Immature natural killer cell (primary cell): Measurements from ENCODE around the gene POLRMT. TPM values are rescaled to one million over a fixed set of nuclear protein-coding genes. Genes with fewer than 3 reads are reported as not detected.
A peak's percentile ranks its signal among the peaks of the same experiment; 100 is the strongest.
"Not testable (repeated sequence)": the region's sequence is repeated elsewhere in the genome, so short reads cannot be mapped to it uniquely, and the experiment has no call there.

Experiments used
- DNase-seq, 3 donors: peaks; one replicate each; pipeline ENCODE4 v3.0.0; 2022; ENCODE audit warnings: mixed read lengths in 1 of 3
- H3K27ac Mint-ChIP-seq, 6 donors: one replicate each; pipeline ENCODE4 v1.8.0; 2020; ENCODE audit warnings: mixed read lengths in 6 of 6, mild to moderate bottlenecking in 5 of 6, inconsistent platforms in 4 of 6, moderate library complexity in 3 of 6
- H3K27me3 Mint-ChIP-seq, 3 donors: one replicate each; pipeline ENCODE4 v1.8.0; 2020 to 2021; ENCODE audit warnings: low read depth in 3 of 3, mild to moderate bottlenecking in 3 of 3, mixed read lengths in 3 of 3, moderate library complexity in 3 of 3, inconsistent platforms in 1 of 3
- H3K36me3 Mint-ChIP-seq, 3 donors: one replicate each; pipeline ENCODE4 v1.8.0; 2020; ENCODE audit warnings: mixed read lengths in 3 of 3, inconsistent platforms in 2 of 3, mild to moderate bottlenecking in 2 of 3
- H3K4me1 Mint-ChIP-seq, 2 donors: one replicate each; pipeline ENCODE4 v1.8.0; 2020; ENCODE audit warnings: inconsistent platforms in 2 of 2, mild to moderate bottlenecking in 2 of 2, mixed read lengths in 2 of 2, moderate library complexity in 1 of 2
- H3K4me3 Mint-ChIP-seq, 5 donors: one replicate each; pipeline ENCODE4 v1.8.0; 2020; ENCODE audit warnings: mild to moderate bottlenecking in 5 of 5, mixed read lengths in 5 of 5, inconsistent platforms in 3 of 5, moderate library complexity in 3 of 5
- H3K9me3 Mint-ChIP-seq, 6 donors: one replicate each; pipeline ENCODE4 v1.8.0; 2020; ENCODE audit warnings: mild to moderate bottlenecking in 6 of 6, mixed read lengths in 6 of 6, inconsistent platforms in 4 of 6, moderate library complexity in 3 of 6
- polyA plus RNA-seq, 3 donors: library from polyadenylated mRNA; unstranded; fragments of 300-500 nt; fragmentation: Illumina TruSeq; gene quantifications; one replicate each; pipeline ENCODE4 v1.2.3, GENCODE V29; 2021

Gene POLRMT
- polyA plus RNA-seq, 3 donors from 2014 or later = 26.6 to 38.1 (median 37.5) TPM

- Mint-ChIP-seq H3K27me3 (peaks cover 2 to 15% (median 13%) of the 10 kb centered on the region in 3 donors), H3K4me3 (no peak overlapping the region), H3K36me3 (no peaks in the 10 kb centered on the region), H3K9me3 (no peaks in the 10 kb centered on the region), H3K27ac (no peak overlapping the region), H3K4me1 (peaks cover 0 to 5% of the 10 kb centered on the region in 2 donors)
- DNase-seq = no peak
Observed at GRCh38 chr19:590750-591098, 42.6 kb downstream of the POLRMT start.

GRCh38 chr19:590396-590745 is 43.0 kb downstream of the POLRMT start:
- Mint-ChIP-seq H3K27ac (no peak overlapping the region), H3K9me3 (no peaks in the 10 kb centered on the region), H3K4me3 (peak overlapping the region in 2 of 5 donors; percentile 55 to 56), H3K27me3 (peaks cover 2 to 16% (median 13%) of the 10 kb centered on the region in 3 donors), H3K4me1 (peaks cover 0 to 5% of the 10 kb centered on the region in 2 donors), H3K36me3 (no peaks in the 10 kb centered on the region)
- no peak for DNase-seq

GRCh38 chr19:589693-590395 is 43.5 kb downstream of the POLRMT start, which contains the start of gene HCN2:
Gene HCN2, plus strand, starts transcription at chr19:589881. Its CDS starts 65 bp downstream, at chr19:589946.
- Mint-ChIP-seq H3K4me3 (peak within 1 kb of the TSS; percentile 41 to 61 (median 56)), H3K27ac (no peak within 1 kb of the TSS), H3K9me3 (no peaks in the 10 kb centered on the region), H3K27me3 (peaks cover 2 to 16% (median 13%) of the 10 kb centered on the region in 3 donors), H3K36me3 (no peaks in the 10 kb centered on the region), H3K4me1 (peaks cover 0 to 6% of the 10 kb centered on the region in 2 donors)
- no peak for DNase-seq

- H3K27me3 Mint-ChIP-seq = peaks cover 3 to 17% (median 13%) of the 10 kb centered on the region in 3 donors
- H3K4me1 Mint-ChIP-seq = peaks cover 0 to 6% of the 10 kb centered on the region in 2 donors
- no peak overlapping the region for H3K27ac Mint-ChIP-seq
- DNase-seq = no peak
- H3K4me3 Mint-ChIP-seq = peak overlapping the region; percentile 27 to 61 (median 54)
- H3K36me3 Mint-ChIP-seq = no peaks in the 10 kb centered on the region
- H3K9me3 Mint-ChIP-seq = no peaks in the 10 kb centered on the region
Observed at GRCh38 chr19:588741-589692, 44.3 kb downstream of the POLRMT start.

- H3K4me3 Mint-ChIP-seq = peak overlapping the region in 2 of 5 donors; percentile 6 to 56
Observed at GRCh38 chr19:588093-588740, 45.1 kb downstream of the POLRMT start.

GRCh38 chr19:585551-586110 is 47.7 kb downstream of the POLRMT start:
- no peak for DNase-seq
- Mint-ChIP-seq H3K9me3 (no peaks in the 10 kb centered on the region), H3K4me1 (peaks cover 0 to 7% of the 10 kb centered on the region in 2 donors), H3K27me3 (peaks cover 3 to 16% (median 5%) of the 10 kb centered on the region in 3 donors), H3K27ac (no peak overlapping the region), H3K4me3 (no peak overlapping the region), H3K36me3 (no peaks in the 10 kb centered on the region)

More at GRCh38 chr19:588093-588740, 45.1 kb downstream of the POLRMT start:
- Mint-ChIP-seq H3K9me3 (no peaks in the 10 kb centered on the region), H3K36me3 (no peaks in the 10 kb centered on the region), H3K4me1 (peaks cover 0 to 9% of the 10 kb centered on the region in 2 donors), H3K27ac (no peak overlapping the region), H3K27me3 (peaks cover 3 to 17% (median 10%) of the 10 kb centered on the region in 3 donors)
- DNase-seq = peak; percentile 50 to 55 (median 50)

GRCh38 chr19:585146-585545 is 48.2 kb downstream of the POLRMT start:
- not testable (repeated sequence) for H3K36me3 Mint-ChIP-seq, DNase-seq, H3K4me1 Mint-ChIP-seq, H3K27ac Mint-ChIP-seq, H3K4me3 Mint-ChIP-seq, H3K9me3 Mint-ChIP-seq
- H3K27me3 Mint-ChIP-seq = peaks cover 3 to 16% (median 5%) of the 10 kb centered on the region in 3 donors

GRCh38 chr19:584240-585001 is 48.9 kb downstream of the POLRMT start:
- Mint-ChIP-seq H3K27ac (no peak overlapping the region), H3K9me3 (no peaks in the 10 kb centered on the region), H3K27me3 (peaks cover 3 to 16% (median 5%) of the 10 kb centered on the region in 3 donors), H3K4me3 (no peak overlapping the region), H3K4me1 (peaks cover 0 to 7% of the 10 kb centered on the region in 2 donors), H3K36me3 (no peaks in the 10 kb centered on the region)
- peak; percentile 63 to 69 (median 68) for DNase-seq

GRCh38 chr19:583968-584239 is 49.4 kb downstream of the POLRMT start:
- H3K4me1 Mint-ChIP-seq = peaks cover 0 to 7% of the 10 kb centered on the region in 2 donors
- H3K27ac Mint-ChIP-seq = peak overlapping the region in 1 of 6 donors; percentile 50
- H3K27me3 Mint-ChIP-seq = peaks cover 1 to 13% (median 2%) of the 10 kb centered on the region in 3 donors
- H3K36me3 Mint-ChIP-seq = no peaks in the 10 kb centered on the region
- DNase-seq = no peak
- H3K9me3 Mint-ChIP-seq = no peaks in the 10 kb centered on the region
- no peak overlapping the region for H3K4me3 Mint-ChIP-seq

GRCh38 chr19:583198-583967 is 50.0 kb downstream of the POLRMT start:
- Mint-ChIP-seq H3K36me3 (no peaks in the 10 kb centered on the region), H3K27me3 (peaks cover 1 to 9% (median 2%) of the 10 kb centered on the region in 3 donors), H3K9me3 (no peaks in the 10 kb centered on the region), H3K4me3 (no peak overlapping the region), H3K27ac (no peak overlapping the region), H3K4me1 (peaks cover 0 to 4% of the 10 kb centered on the region in 2 donors)
- no peak for DNase-seq

- H3K9me3 Mint-ChIP-seq = no peaks in the 10 kb centered on the region
- DNase-seq = no peak
Observed at GRCh38 chr19:582497-583197, 50.7 kb downstream of the POLRMT start.

More at GRCh38 chr19:582497-583197, 50.7 kb downstream of the POLRMT start:
- H3K27me3 Mint-ChIP-seq = peaks cover 1 to 5% (median 2%) of the 10 kb centered on the region in 3 donors
- no peak overlapping the region for H3K27ac Mint-ChIP-seq
- H3K36me3 Mint-ChIP-seq = no peaks in the 10 kb centered on the region
- H3K4me1 Mint-ChIP-seq = peaks cover 0 to 5% of the 10 kb centered on the region in 2 donors
- H3K4me3 Mint-ChIP-seq = no peak overlapping the region
